Measurements from ENCODE around the gene FSTL4. TPM values are rescaled to one million over a fixed set of nuclear protein-coding genes. Genes with fewer than 3 reads are reported as not detected.

Gene FSTL4
- total RNA-seq, 4 donors from 2014 or later, result 0.33 to 0.78 (median 0.34) TPM; not detected in 1

GRCh38 chr5:133514456-133514855, 97.9 kb downstream of the FSTL4 start:
- no peak for TF ChIP-seq POLR2A (IDR thresholded peaks at IDR 0.05; ENCODE audit: low read depth)
- no peak for TF ChIP-seq CTCF (IDR thresholded peaks at IDR 0.05)
- TF ChIP-seq EP300 (IDR thresholded peaks at IDR 0.05), result no peak
- no peak for TF ChIP-seq POLR2AphosphoS5 (IDR thresholded peaks at IDR 0.05)
- WGBS, result 28% methylated on average over 1 of the region's 1 CpG
- no peak overlapping the region for H3K4me3 ChIP-seq
- no peaks in the 10 kb centered on the region for H3K9me3 ChIP-seq
- intact Hi-C loops (cut with DNase I), result no loop called here
- H3K27me3 ChIP-seq, result no peaks in the 10 kb centered on the region
- no peak overlapping the region for H3K27ac ChIP-seq (replicated peaks in 1 of 4)
- no peaks in the 10 kb centered on the region for H3K36me3 ChIP-seq
- H3K4me1 ChIP-seq, result no peaks in the 10 kb centered on the region
- no peak for DNase-seq (ENCODE audit: extremely low spot score)

GRCh38 chr5:133512896-133513295, 99.4 kb downstream of the FSTL4 start:
- H3K36me3 ChIP-seq, result no peaks in the 10 kb centered on the region
- WGBS, result 94% methylated on average over 6 of the region's 6 CpGs
- H3K27ac ChIP-seq (replicated peaks in 1 of 4), result no peak overlapping the region
- no peaks in the 10 kb centered on the region for H3K4me1 ChIP-seq
- intact Hi-C loops (cut with DNase I), result no loop called here
- no peak for DNase-seq (ENCODE audit: extremely low spot score)
- no peaks in the 10 kb centered on the region for H3K9me3 ChIP-seq
- TF ChIP-seq POLR2AphosphoS5 (IDR thresholded peaks at IDR 0.05) (no peak), POLR2A (IDR thresholded peaks at IDR 0.05; ENCODE audit: low read depth) (no peak), CTCF (IDR thresholded peaks at IDR 0.05) (no peak), EP300 (IDR thresholded peaks at IDR 0.05) (no peak)
- no peaks in the 10 kb centered on the region for H3K27me3 ChIP-seq
- no peak overlapping the region for H3K4me3 ChIP-seq

- Histone ChIP-seq H3K36me3 (no peaks in the 10 kb centered on the region), H3K4me1 (no peaks in the 10 kb centered on the region), H3K27me3 (no peaks in the 10 kb centered on the region), H3K4me3 (no peak overlapping the region), H3K9me3 (no peaks in the 10 kb centered on the region), H3K27ac (replicated peaks in 1 of 4) (no peak overlapping the region)
- TF ChIP-seq CTCF (IDR thresholded peaks at IDR 0.05) (no peak), POLR2AphosphoS5 (IDR thresholded peaks at IDR 0.05) (no peak), EP300 (IDR thresholded peaks at IDR 0.05) (no peak), POLR2A (IDR thresholded peaks at IDR 0.05; ENCODE audit: low read depth) (no peak)
- peak; percentile 64 for DNase-seq (ENCODE audit: extremely low spot score)
- 92% methylated on average over 7 of the region's 7 CpGs for WGBS
- intact Hi-C loops (cut with DNase I), result no loop called here
Measured at GRCh38 chr5:133511653-133512235, 100.6 kb downstream of the FSTL4 start.

- H3K27ac ChIP-seq (replicated peaks in 1 of 4), result no peak overlapping the region
- no peaks in the 10 kb centered on the region for H3K9me3 ChIP-seq
- intact Hi-C loops (cut with DNase I), result no loop called here
- H3K36me3 ChIP-seq, result no peaks in the 10 kb centered on the region
- H3K4me3 ChIP-seq, result no peak overlapping the region
- no peak for TF ChIP-seq EP300 (IDR thresholded peaks at IDR 0.05)
- TF ChIP-seq POLR2AphosphoS5 (IDR thresholded peaks at IDR 0.05), result no peak
- no peak for TF ChIP-seq CTCF (IDR thresholded peaks at IDR 0.05)
- TF ChIP-seq POLR2A (IDR thresholded peaks at IDR 0.05; ENCODE audit: low read depth), result no peak
- no peak for DNase-seq (ENCODE audit: extremely low spot score)
- 97% methylated on average over 11 of the region's 11 CpGs for WGBS
- no peaks in the 10 kb centered on the region for H3K4me1 ChIP-seq
- H3K27me3 ChIP-seq, result no peaks in the 10 kb centered on the region
Measured at GRCh38 chr5:133510634-133511262, 101.6 kb downstream of the FSTL4 start.

- intact Hi-C loops (cut with DNase I), result no loop called here
- peak; percentile 57 for DNase-seq (ENCODE audit: extremely low spot score)
- Histone ChIP-seq H3K36me3 (no peaks in the 10 kb centered on the region), H3K4me3 (no peak overlapping the region), H3K9me3 (no peaks in the 10 kb centered on the region), H3K4me1 (no peaks in the 10 kb centered on the region), H3K27ac (replicated peaks in 1 of 4) (no peak overlapping the region), H3K27me3 (no peaks in the 10 kb centered on the region)
- 86% methylated on average over 3 of the region's 4 CpGs for WGBS
- no peak for TF ChIP-seq POLR2AphosphoS5 (IDR thresholded peaks at IDR 0.05)
- TF ChIP-seq POLR2A (IDR thresholded peaks at IDR 0.05; ENCODE audit: low read depth), result no peak
- no peak for TF ChIP-seq EP300 (IDR thresholded peaks at IDR 0.05)
- TF ChIP-seq CTCF (IDR thresholded peaks at IDR 0.05), result no peak
Measured at GRCh38 chr5:133509742-133510079, 102.6 kb downstream of the FSTL4 start.
